Activated CD8-positive, alpha-beta T cell treated with anti-CD3 and anti-CD28 coated beads for 36 hours (primary cell): ENCODE measurements around the gene CISTR. TPM values are rescaled to one million over a fixed set of nuclear protein-coding genes. Genes with fewer than 3 reads are reported as not detected.

Experiments
- ATAC-seq: fragments of 200-7000 bp; cut with Tn5 transposase; one replicate; pipeline ENCODE4 v1.10.0; 2021; ENCODE audit warnings: mild to moderate bottlenecking, moderate library complexity
- CTCF ChIA-PET: fragments of 350-600 bp; sonication (Branson Sonifier 250); formaldehyde crosslinking; loops from one replicate; lab custom pipeline; 2021; ENCODE audit warnings: antibody characterized with exemption; lab: Charles Lee
- POLR2A ChIA-PET: fragments of 350-600 bp; sonication (Branson Sonifier 250); formaldehyde crosslinking; loops from one replicate; lab custom pipeline; 2021; ENCODE audit warnings: antibody characterized with exemption; lab: Charles Lee
- DNase-seq: peaks from one replicate; pipeline ENCODE4 v3.0.0-alpha.2; 2020
- H3K27ac Mint-ChIP-seq: one replicate; pipeline ENCODE4 v1.8.0; 2021; ENCODE audit warnings: mild to moderate bottlenecking, mixed read lengths
- H3K27me3 Mint-ChIP-seq: one replicate; pipeline ENCODE4 v1.8.0; 2021; ENCODE audit warnings: mixed read lengths
- H3K36me3 Mint-ChIP-seq: one replicate; pipeline ENCODE4 v1.8.0; 2021; ENCODE audit warnings: low read depth, mixed read lengths
- H3K4me1 Mint-ChIP-seq: one replicate; pipeline ENCODE4 v1.8.0; 2021; ENCODE audit warnings: low read depth, mixed read lengths
- H3K4me3 Mint-ChIP-seq: one replicate; pipeline ENCODE4 v1.8.0; 2021; ENCODE audit warnings: mild to moderate bottlenecking, moderate library complexity, mixed read lengths
- H3K9me3 Mint-ChIP-seq: one replicate; pipeline ENCODE4 v1.8.0; 2021; ENCODE audit warnings: mixed read lengths
- intact Hi-C: fragments of 100-400 bp; cut with micrococcal nuclease; formaldehyde crosslinking; loops from one replicate; pipeline ENCODE4 v1.10.0; 2022
- total RNA-seq, 2 experiments: library from RNA; stranded (reverse); gene quantifications; one replicate each; pipeline ENCODE4 v1.2.3, GENCODE V29; 2021
- TF ChIP-seq, protein P1 (sequence below): fragments of 200-600 bp; IDR thresholded peaks from one replicate; pipeline ENCODE4 v1.8.0; 2022; ENCODE audit warnings: antibody characterized with exemption, mild to moderate bottlenecking

The CISTR gene
- total RNA-seq, 2 experiments from 2014 or later, result not detected

DNA sequence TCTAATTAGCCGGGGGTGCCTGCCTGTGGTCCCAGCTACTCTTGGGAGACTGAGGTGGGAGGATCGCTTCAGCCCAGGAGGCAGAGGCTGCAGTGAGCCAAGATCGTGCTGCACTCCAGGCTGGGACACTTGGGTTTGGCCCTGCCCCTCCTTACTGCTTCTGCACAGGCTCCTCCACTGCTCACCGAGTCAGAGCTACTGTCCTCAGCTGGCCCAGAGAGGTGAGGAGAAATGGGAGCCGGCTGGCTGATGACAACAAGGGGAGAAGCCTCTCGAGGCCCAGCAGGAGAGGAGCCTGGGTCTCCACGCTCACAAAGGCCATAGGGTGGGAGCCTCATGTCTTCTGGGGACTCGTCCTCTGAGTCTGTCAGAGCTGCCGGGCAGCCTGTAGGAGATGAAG lies 38.3 kb downstream of the CISTR start:
- H3K4me1 Mint-ChIP-seq, result no peaks in the 10 kb centered on the region
- no peak overlapping the region for H3K27ac Mint-ChIP-seq
- no peaks in the 10 kb centered on the region for H3K27me3 Mint-ChIP-seq
- H3K36me3 Mint-ChIP-seq, result no peaks in the 10 kb centered on the region
- ATAC-seq (no peak), DNase-seq (no peak)
- H3K4me3 Mint-ChIP-seq, result no peak overlapping the region
- ChIA-PET CTCF (interaction anchor here (1.3 to 5.9 kb wide), 4 partner anchors 9 to 33 kb away, joined by 3 to 40 read pairs (median 16); no protein-coding TSS in a partner anchor), POLR2A (interaction anchor here (0.5 to 1.8 kb wide), 3 partner anchors 14 to 446 kb away, joined by 3 to 9 read pairs (median 3); partner anchors contain the start of genes CALCOCO1 and ESPL1)
- TF ChIP-seq, protein P1, sequence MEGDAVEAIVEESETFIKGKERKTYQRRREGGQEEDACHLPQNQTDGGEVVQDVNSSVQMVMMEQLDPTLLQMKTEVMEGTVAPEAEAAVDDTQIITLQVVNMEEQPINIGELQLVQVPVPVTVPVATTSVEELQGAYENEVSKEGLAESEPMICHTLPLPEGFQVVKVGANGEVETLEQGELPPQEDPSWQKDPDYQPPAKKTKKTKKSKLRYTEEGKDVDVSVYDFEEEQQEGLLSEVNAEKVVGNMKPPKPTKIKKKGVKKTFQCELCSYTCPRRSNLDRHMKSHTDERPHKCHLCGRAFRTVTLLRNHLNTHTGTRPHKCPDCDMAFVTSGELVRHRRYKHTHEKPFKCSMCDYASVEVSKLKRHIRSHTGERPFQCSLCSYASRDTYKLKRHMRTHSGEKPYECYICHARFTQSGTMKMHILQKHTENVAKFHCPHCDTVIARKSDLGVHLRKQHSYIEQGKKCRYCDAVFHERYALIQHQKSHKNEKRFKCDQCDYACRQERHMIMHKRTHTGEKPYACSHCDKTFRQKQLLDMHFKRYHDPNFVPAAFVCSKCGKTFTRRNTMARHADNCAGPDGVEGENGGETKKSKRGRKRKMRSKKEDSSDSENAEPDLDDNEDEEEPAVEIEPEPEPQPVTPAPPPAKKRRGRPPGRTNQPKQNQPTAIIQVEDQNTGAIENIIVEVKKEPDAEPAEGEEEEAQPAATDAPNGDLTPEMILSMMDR, result no peak
- no peaks in the 10 kb centered on the region for H3K9me3 Mint-ChIP-seq
- intact Hi-C loops, result no loop called here

DNA sequence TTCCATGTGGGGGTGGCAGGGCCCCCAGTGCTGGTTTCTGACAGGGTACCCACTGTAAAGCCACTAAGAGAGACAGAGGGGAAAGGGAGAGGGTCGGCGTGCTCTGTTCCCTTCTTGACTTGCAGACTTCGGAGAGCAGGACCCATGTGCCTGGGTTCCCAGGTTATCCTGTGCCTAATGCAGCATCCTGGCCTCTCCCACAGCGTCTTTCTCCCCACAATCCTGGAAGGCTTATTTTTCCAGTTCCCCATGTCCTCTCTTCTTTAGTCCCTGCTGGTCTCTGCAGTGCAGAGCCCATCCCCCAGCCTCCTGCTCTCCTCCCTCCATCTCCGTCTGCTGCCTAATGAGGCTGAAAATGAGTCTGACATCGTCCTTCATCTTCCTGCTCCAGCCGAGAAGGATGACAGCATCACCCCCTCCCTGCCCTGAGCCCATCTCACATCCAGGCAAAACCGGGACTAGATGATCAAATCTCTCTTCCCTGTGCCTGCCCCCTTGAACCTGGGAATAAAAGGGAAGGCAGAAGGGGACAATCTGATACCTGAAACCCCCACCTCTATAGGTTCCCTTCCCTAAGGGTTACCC lies 39.6 kb downstream of the CISTR start:
- CTCF ChIA-PET, result no interaction called here
- no peak for ATAC-seq
- no peak for DNase-seq
- intact Hi-C loops, result no loop called here
- TF ChIP-seq, protein P1, result no peak
- no peak overlapping the region for H3K27ac Mint-ChIP-seq
- H3K4me3 Mint-ChIP-seq, result no peak overlapping the region
- H3K36me3 Mint-ChIP-seq, result no peaks in the 10 kb centered on the region
- H3K27me3 Mint-ChIP-seq, result no peaks in the 10 kb centered on the region
- POLR2A ChIA-PET, result no interaction called here
- H3K9me3 Mint-ChIP-seq, result no peaks in the 10 kb centered on the region
- H3K4me1 Mint-ChIP-seq, result no peaks in the 10 kb centered on the region

DNA sequence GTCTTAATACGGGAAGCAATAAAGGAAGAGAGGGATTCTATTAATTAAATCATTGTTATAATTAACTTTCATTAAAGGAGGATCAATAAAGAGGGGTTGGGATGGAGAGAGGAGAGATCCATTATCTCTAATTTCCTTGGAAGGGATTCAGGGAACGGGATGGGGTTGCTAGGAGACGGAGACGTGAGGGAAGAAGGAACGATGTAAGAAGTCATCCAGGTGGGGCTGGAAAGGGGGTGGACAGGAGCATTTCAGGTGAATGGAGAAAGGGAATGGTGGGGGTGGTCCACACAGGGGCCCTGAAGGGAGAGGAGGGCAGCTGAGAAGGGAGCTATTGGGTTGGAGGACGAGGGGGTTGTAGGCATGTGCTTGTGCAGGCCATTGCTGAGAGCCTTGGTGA lies 41.7 kb downstream of the CISTR start:
- DNase-seq, result no peak
- Mint-ChIP-seq H3K27me3 (peaks cover 8% of the 10 kb centered on the region), H3K36me3 (no peaks in the 10 kb centered on the region), H3K4me3 (no peak overlapping the region), H3K27ac (no peak overlapping the region), H3K4me1 (no peaks in the 10 kb centered on the region), H3K9me3 (no peaks in the 10 kb centered on the region)
- ChIA-PET CTCF (interaction anchor here (1.8 to 10.0 kb wide), 2 partner anchors 8 to 35 kb away, joined by 6 to 309 read pairs; no protein-coding TSS in a partner anchor), POLR2A (no interaction called here)
- TF ChIP-seq, protein P1, result no peak
- intact Hi-C loops, result no loop called here
- ATAC-seq, result no peak

DNA sequence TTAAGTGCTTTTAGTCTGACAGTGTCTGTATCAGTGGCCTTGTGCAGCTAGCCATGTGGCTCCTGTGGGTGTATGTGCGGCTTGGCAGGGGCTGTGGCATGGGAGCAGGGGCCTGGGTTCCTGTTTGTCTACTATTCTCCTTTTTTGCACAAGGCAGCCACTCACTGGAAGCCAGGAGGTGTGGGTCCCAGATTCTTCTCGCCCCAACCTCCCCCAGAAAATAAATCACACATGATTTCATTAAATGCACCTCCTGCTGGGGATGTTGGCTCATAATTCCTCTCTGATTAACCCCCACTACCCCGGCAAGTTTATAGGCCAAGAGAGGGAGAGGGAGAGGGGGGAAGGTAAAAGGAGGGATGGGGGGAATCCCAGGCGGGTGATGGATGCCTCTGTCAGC lies 42.1 kb downstream of the CISTR start:
- H3K27me3 Mint-ChIP-seq, result peaks cover 8% of the 10 kb centered on the region
- intact Hi-C loops, result no loop called here
- no peaks in the 10 kb centered on the region for H3K36me3 Mint-ChIP-seq
- DNase-seq (no peak), ATAC-seq (no peak)
- no peaks in the 10 kb centered on the region for H3K9me3 Mint-ChIP-seq
- TF ChIP-seq, protein P1, result no peak
- no peak overlapping the region for H3K4me3 Mint-ChIP-seq
- ChIA-PET CTCF (interaction anchor here (1.8 to 10.0 kb wide), 2 partner anchors 7 to 35 kb away, joined by 6 to 309 read pairs; no protein-coding TSS in a partner anchor), POLR2A (no interaction called here)
- no peak overlapping the region for H3K27ac Mint-ChIP-seq
- H3K4me1 Mint-ChIP-seq, result no peaks in the 10 kb centered on the region

DNA sequence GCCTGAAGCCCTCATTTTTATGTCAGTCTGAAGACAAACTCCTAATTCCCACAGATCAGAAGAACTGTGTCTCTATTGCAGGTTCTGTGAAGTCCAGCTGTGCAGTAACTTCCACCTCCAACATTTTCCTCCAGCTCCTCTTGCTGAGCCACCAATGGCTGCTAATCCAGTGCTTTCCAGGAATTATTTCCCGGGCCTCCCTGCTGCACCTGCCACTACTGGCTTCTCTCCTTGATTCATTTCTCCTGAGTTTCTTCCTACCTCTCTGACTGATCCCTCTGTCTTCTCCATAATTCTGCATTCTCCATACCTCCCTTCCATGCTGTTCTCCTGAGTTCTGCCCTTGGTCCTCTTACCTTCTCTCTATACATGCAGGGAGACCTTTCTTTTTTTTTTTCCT lies 45.7 kb downstream of the CISTR start:
- ChIA-PET CTCF (interaction anchor here (1.2 to 10.0 kb wide), 2 partner anchors 39 to 163 kb away, joined by 4 to 309 read pairs; no protein-coding TSS in a partner anchor), POLR2A (no interaction called here)
- H3K27ac Mint-ChIP-seq, result no peak overlapping the region
- ATAC-seq (no peak), DNase-seq (no peak)
- H3K36me3 Mint-ChIP-seq, result no peaks in the 10 kb centered on the region
- H3K27me3 Mint-ChIP-seq, result peaks cover 33% of the 10 kb centered on the region
- H3K4me3 Mint-ChIP-seq, result no peak overlapping the region
- intact Hi-C loops, result no loop called here
- H3K9me3 Mint-ChIP-seq, result no peaks in the 10 kb centered on the region
- TF ChIP-seq, protein P1, result no peak
- no peaks in the 10 kb centered on the region for H3K4me1 Mint-ChIP-seq
